Kidney (tissue), 14 donors: ENCODE data around the gene MORC1. TPM values are rescaled to one million over a fixed set of nuclear protein-coding genes. Genes with fewer than 3 reads are reported as not detected.

Source experiments
- DNase-seq, 5 donors: peaks; one replicate each; pipeline ENCODE4 v3.0.0-alpha.2; 2013 to 2020
- FAIRE-seq: peaks from 2 replicates; lab custom pipeline; 2012; peaks lifted over from hg19 to GRCh38; lab: Jason Lieb, UNC
- H3K27ac ChIP-seq, 2 donors: one replicate each; pipeline ENCODE4 v1.7.0; 2013; ENCODE audit warnings: low read depth in 2 of 2, low read length in 2 of 2, inconsistent platforms in 1 of 2
- H3K27me3 ChIP-seq: one replicate; pipeline ENCODE4 v1.7.1; 2013; ENCODE audit warnings: low read length, inconsistent platforms; ENCODE audit not compliant: control insufficient read depth, insufficient read depth
- H3K36me3 ChIP-seq, 3 donors: one replicate each; pipeline versions ENCODE4 v1.7.0 to v1.7.1; 2013; ENCODE audit warnings: low read length in 3 of 3, control low read depth in 1 of 3, inconsistent platforms in 1 of 3; ENCODE audit not compliant: insufficient read depth in 3 of 3, control insufficient read depth in 2 of 3
- H3K4me1 ChIP-seq, 3 donors: one replicate each; pipeline versions ENCODE4 v1.7.0 to v1.7.1; 2013; ENCODE audit warnings: low read length in 3 of 3, inconsistent platforms in 1 of 3, low read depth in 1 of 3; ENCODE audit not compliant: control insufficient read depth in 2 of 3, insufficient read depth in 2 of 3
- H3K4me3 ChIP-seq, 3 donors: one replicate each; pipeline versions ENCODE4 v1.7.0 to v1.8.1; 2013; ENCODE audit warnings: low read length in 3 of 3, control low read depth in 1 of 3, inconsistent platforms in 1 of 3
- H3K9ac ChIP-seq, 3 donors: one replicate each; pipeline versions ENCODE4 v1.7.0 to v1.7.1; 2013; ENCODE audit warnings: low read length in 3 of 3, control low read depth in 1 of 3, inconsistent platforms in 1 of 3
- H3K9me3 ChIP-seq, 3 donors: one replicate each; pipeline versions ENCODE4 v1.7.0 to v1.7.1; 2013; ENCODE audit warnings: low read length in 3 of 3, control low read depth in 1 of 3, inconsistent platforms in 1 of 3; ENCODE audit not compliant: control insufficient read depth in 2 of 3, insufficient read depth in 1 of 3
- CTCF ChIP-seq: IDR thresholded peaks from 3 replicates; pipeline ENCODE4 v1.5.1; 2012; ENCODE audit warnings: mild to moderate bottlenecking, moderate library complexity, borderline replicate concordance; ENCODE audit not compliant: insufficient read depth; ENCODE audit errors: extremely low read depth
- intact Hi-C: fragments of 100-400 bp; cut with DNase I; formaldehyde crosslinking; loops from one replicate; pipeline ENCODE4 v1.11.1; 2022
- polyA plus RNA-seq: library from polyadenylated mRNA; stranded (reverse); fragments of 350-450 nt; fragmentation: Illumina TruSeq; extraction: RNeasy Lipid Tissue Mini Kit (QIAGEN cat#74804); gene quantifications from one replicate; pipeline ENCODE4 v1.2.3, GENCODE V29; 2014; ENCODE audit warnings: low read depth, low replicate concordance; ENCODE audit not compliant: insufficient read depth
- total RNA-seq: library from RNA; stranded (reverse); fragmentation: NEBNext Ultra II Directional; extraction: Animal tissue kit (Norgen Biotek cat#: 25700); gene quantifications from one replicate; pipeline ENCODE4 v1.2.1, GENCODE V29; 2021
- donor health status: control.
- donor health status: control.
- donor health status: control.
- donor health status: control.
- donor health status: control.
- donor health status: DM: yes; HTN: yes; CAD: no.
- donor health status: Normal renal cell carcinoma (clear cell type).

The MORC1 gene
- total and polyA plus RNA-seq, 2 donors from 2014 or later: 0.06 TPM; not detected in 1

GRCh38 chr3:108931035-108931434 lies 186.9 kb downstream of the MORC1 start:
- Histone ChIP-seq H3K36me3 (no peaks in the 10 kb centered on the region), H3K27me3 (no peaks in the 10 kb centered on the region), H3K27ac (no peak overlapping the region), H3K9ac (no peak overlapping the region), H3K9me3 (no peaks in the 10 kb centered on the region), H3K4me1 (no peaks in the 10 kb centered on the region), H3K4me3 (no peak overlapping the region)
- DNase-seq (peak in 2 of 5 donors; percentile 48), FAIRE-seq (no peak)
- no peak for TF ChIP-seq CTCF
- intact Hi-C loops: no loop called here

GRCh38 chr3:108918866-108919265 lies 199.1 kb downstream of the MORC1 start:
- no peak for FAIRE-seq

GRCh38 chr3:108914774-108915641 lies 202.9 kb downstream of the MORC1 start:
- H3K27me3 ChIP-seq: no peaks in the 10 kb centered on the region
- intact Hi-C loops: loop anchor here (10.0 kb wide), 1 partner anchor 250 kb away; no protein-coding TSS in a partner anchor
- no peaks in the 10 kb centered on the region for H3K9me3 ChIP-seq
- no peaks in the 10 kb centered on the region for H3K36me3 ChIP-seq
- peak; percentile 85 for TF ChIP-seq CTCF
- H3K27ac ChIP-seq: no peak overlapping the region
- peaks cover 0 to 4% (median 0%) of the 10 kb centered on the region in 3 donors for H3K4me1 ChIP-seq
- no peak overlapping the region for H3K4me3 ChIP-seq
- H3K9ac ChIP-seq: no peak overlapping the region
- DNase-seq (peak in 4 of 5 donors; percentile 67 to 83 (median 74)), FAIRE-seq (peak; percentile 44)

More at GRCh38 chr3:108918866-108919265, 199.1 kb downstream of the MORC1 start:
- H3K27ac ChIP-seq: no peak overlapping the region
- H3K4me1 ChIP-seq: peaks cover 0 to 4% (median 0%) of the 10 kb centered on the region in 3 donors
- intact Hi-C loops: loop anchor here (10.0 kb wide), 1 partner anchor 254 kb away; no protein-coding TSS in a partner anchor
- H3K9ac ChIP-seq: no peak overlapping the region
- H3K27me3 ChIP-seq: no peaks in the 10 kb centered on the region
- H3K36me3 ChIP-seq: no peaks in the 10 kb centered on the region
- no peak overlapping the region for H3K4me3 ChIP-seq
- TF ChIP-seq CTCF: no peak
- no peak for DNase-seq
- no peaks in the 10 kb centered on the region for H3K9me3 ChIP-seq
